ENCODE data around the gene SYT1. TPM values are rescaled to one million over a fixed set of nuclear protein-coding genes. Genes with fewer than 3 reads are reported as not detected.

The SYT1 gene
- total RNA-seq, 1 experiment from 2014 or later, result 80.9 TPM

- ChIA-PET POLR2A (ENCODE audit: low non-redundant PET) (no interaction called here), CTCF (no interaction called here)
- Histone ChIP-seq H3K36me3 (ENCODE audit: insufficient read depth, low read length, poor library complexity, severe bottlenecking) (no peaks in the 10 kb centered on the region), H3K27me3 (replicated peaks; ENCODE audit: insufficient read depth, low read depth, low read length, poor library complexity) (no peaks in the 10 kb centered on the region), H3K4me1 (ENCODE audit: insufficient read depth, low read length, poor library complexity, severe bottlenecking) (peaks cover 57% of the 10 kb centered on the region), H3K4me3 (ENCODE audit: low read depth, low read length, poor library complexity, severe bottlenecking) (no peak overlapping the region), H3K27ac (ENCODE audit: low read depth, low read length, poor library complexity, severe bottlenecking) (no peak overlapping the region), H3K9me3 (ENCODE audit: low read depth, low read length, poor library complexity, severe bottlenecking) (no peaks in the 10 kb centered on the region)
- no peak for DNase-seq (ENCODE audit: low spot score)
- BruUV-seq (replicated peaks), result no TSS peak
- no peak for TF ChIP-seq EZH2 (IDR thresholded peaks at IDR 0.05; ENCODE audit: borderline replicate concordance, low read depth, low read length, poor library complexity, severe bottlenecking)
- no peak for TF ChIP-seq CTCF (conservative IDR thresholded peaks at IDR 0.05; ENCODE audit: low read depth, low read length)
- intact Hi-C loops (cut with micrococcal nuclease; ENCODE audit: unreplicated experiment), result no loop called here
Observed at GRCh38 chr12:79021021-79021420, 156.4 kb downstream of the SYT1 start.

GRCh38 chr12:79023261-79023660 is 158.7 kb downstream of the SYT1 start:
- no TSS peak for BruUV-seq (replicated peaks)
- no peaks in the 10 kb centered on the region for H3K27me3 ChIP-seq (replicated peaks; ENCODE audit: insufficient read depth, low read depth, low read length, poor library complexity)
- no peaks in the 10 kb centered on the region for H3K36me3 ChIP-seq (ENCODE audit: insufficient read depth, low read length, poor library complexity, severe bottlenecking)
- H3K4me1 ChIP-seq (ENCODE audit: insufficient read depth, low read length, poor library complexity, severe bottlenecking), result peaks cover 48% of the 10 kb centered on the region
- no peak overlapping the region for H3K4me3 ChIP-seq (ENCODE audit: low read depth, low read length, poor library complexity, severe bottlenecking)
- no peak for DNase-seq (ENCODE audit: low spot score)
- TF ChIP-seq EZH2 (IDR thresholded peaks at IDR 0.05; ENCODE audit: borderline replicate concordance, low read depth, low read length, poor library complexity, severe bottlenecking), result no peak
- no peak for TF ChIP-seq CTCF (conservative IDR thresholded peaks at IDR 0.05; ENCODE audit: low read depth, low read length)
- POLR2A ChIA-PET (ENCODE audit: low non-redundant PET), result no interaction called here
- H3K27ac ChIP-seq (ENCODE audit: low read depth, low read length, poor library complexity, severe bottlenecking), result no peak overlapping the region
- CTCF ChIA-PET, result no interaction called here
- H3K9me3 ChIP-seq (ENCODE audit: low read depth, low read length, poor library complexity, severe bottlenecking), result no peaks in the 10 kb centered on the region
- intact Hi-C loops (cut with micrococcal nuclease; ENCODE audit: unreplicated experiment), result no loop called here

- Histone ChIP-seq H3K36me3 (ENCODE audit: insufficient read depth, low read length, poor library complexity, severe bottlenecking) (no peaks in the 10 kb centered on the region), H3K4me3 (ENCODE audit: low read depth, low read length, poor library complexity, severe bottlenecking) (no peak overlapping the region), H3K27me3 (replicated peaks; ENCODE audit: insufficient read depth, low read depth, low read length, poor library complexity) (no peaks in the 10 kb centered on the region), H3K4me1 (ENCODE audit: insufficient read depth, low read length, poor library complexity, severe bottlenecking) (peaks cover 47% of the 10 kb centered on the region), H3K27ac (ENCODE audit: low read depth, low read length, poor library complexity, severe bottlenecking) (no peak overlapping the region), H3K9me3 (ENCODE audit: low read depth, low read length, poor library complexity, severe bottlenecking) (no peaks in the 10 kb centered on the region)
- no peak for DNase-seq (ENCODE audit: low spot score)
- TF ChIP-seq CTCF (conservative IDR thresholded peaks at IDR 0.05; ENCODE audit: low read depth, low read length), result no peak
- no peak for TF ChIP-seq EZH2 (IDR thresholded peaks at IDR 0.05; ENCODE audit: borderline replicate concordance, low read depth, low read length, poor library complexity, severe bottlenecking)
- POLR2A ChIA-PET (ENCODE audit: low non-redundant PET), result no interaction called here
- intact Hi-C loops (cut with micrococcal nuclease; ENCODE audit: unreplicated experiment), result no loop called here
- CTCF ChIA-PET, result no interaction called here
- no TSS peak for BruUV-seq (replicated peaks)
Observed at GRCh38 chr12:79023784-79024183, 159.2 kb downstream of the SYT1 start.

All from A673 (cell line).